HCT116 (cell line): Measurements from ENCODE around the gene DYNLRB1. TPM values are rescaled to one million over a fixed set of nuclear protein-coding genes. Genes with fewer than 3 reads are reported as not detected.

Source experiments
- ATAC-seq: fragments of 200-7000 bp; cut with Tn5 transposase; 2 replicates; pipeline ENCODE4 v1.9.1; 2020; ENCODE audit warnings: mild to moderate bottlenecking, moderate library complexity
- BruUV-seq: library from RNA; stranded (reverse); fragments of 400-500 nt; replicated peaks from 2 replicates; lab custom pipeline; 2021; lab: Mats Ljungman, UMichigan
- CTCF ChIA-PET: fragments of 300-600 bp; sonication (Branson Sonifier 250); formaldehyde crosslinking; loops from one replicate; lab custom pipeline; 2021; ENCODE audit warnings: antibody characterized with exemption; lab: Charles Lee
- POLR2A ChIA-PET: fragments of 300-600, 350-600 bp; sonication (Branson Sonifier 250); formaldehyde crosslinking; loops from one replicate; lab custom pipeline; 2021; ENCODE audit warnings: antibody characterized with exemption; lab: Charles Lee
- RAD21 ChIA-PET, 2 experiments: fragments of 300-600 bp; sonication (Branson Sonifier 250); formaldehyde crosslinking; loops; one replicate each; lab custom pipeline; 2023; ENCODE audit warnings: low total read pairs in 2 of 2; ENCODE audit not compliant: uncharacterized antibody in 2 of 2, unreplicated experiment in 2 of 2, low non-redundant PET in 1 of 2; lab: Charles Lee
- DNase-seq: peaks from one replicate; pipeline ENCODE4 v3.0.0-alpha.2; 2010; ENCODE audit warnings: low read depth, low spot score
- H2AFZ ChIP-seq: fragments of 200-600 bp; shearing (Covaris generic), sonication (generic); 2 replicates; pipeline ENCODE4 v1.6.1; 2017; ENCODE audit warnings: low read depth, mixed run types, mixed read lengths, antibody characterized with exemption, low read length; ENCODE audit not compliant: poor library complexity, severe bottlenecking
- H3K27ac ChIP-seq: 2 replicates; pipeline ENCODE4 v1.5.1; 2012; ENCODE audit warnings: low read depth, low read length
- H3K27me3 ChIP-seq: fragments of 200-600 bp; sonication (generic); 2 replicates; pipeline ENCODE4 v1.6.1; 2016; ENCODE audit warnings: mixed run types, low read length, mixed read lengths; ENCODE audit not compliant: insufficient read depth
- H3K36me3 ChIP-seq, 2 experiments: fragments of 200-500 bp in 1 of 2; fragments of 200-600 bp in 1 of 2; sonication (Bioruptor generic) in 1 of 2; sonication (generic) in 1 of 2; 2 replicates each; pipeline versions ENCODE4 v1.5.1 to v1.6.1; 2014 to 2016; ENCODE audit warnings: low read length in 2 of 2, inconsistent platforms in 1 of 2, mixed read lengths in 1 of 2, mixed run types in 1 of 2; ENCODE audit not compliant: insufficient read depth in 2 of 2, control insufficient read depth in 1 of 2
- H3K4me1 ChIP-seq, 2 experiments: fragments of 200-600 bp in 1 of 2; sonication (generic) in 1 of 2; 2 replicates each; pipeline versions ENCODE4 v1.5.1 to v1.6.1; 2012 to 2017; ENCODE audit warnings: low read length in 2 of 2, inconsistent platforms in 1 of 2, mild to moderate bottlenecking in 1 of 2, mixed read lengths in 1 of 2, mixed run types in 1 of 2, moderate library complexity in 1 of 2; ENCODE audit not compliant: insufficient read depth in 2 of 2, control insufficient read depth in 1 of 2
- H3K4me2 ChIP-seq: fragments of 200-600 bp; sonication (generic); 2 replicates; pipeline ENCODE4 v1.6.1; 2017; ENCODE audit warnings: mixed run types, low read length, mixed read lengths
- H3K4me3 ChIP-seq, 2 experiments: fragments of 200-600 bp in 1 of 2; sonication (generic) in 1 of 2; replicated peaks in 1 of 2; 2 replicates each; pipeline ENCODE4 v1.5.1; 2011 to 2016; ENCODE audit warnings: low read length in 2 of 2, control low read depth in 1 of 2, low read depth in 1 of 2, mild to moderate bottlenecking in 1 of 2, mixed read lengths in 1 of 2, mixed run types in 1 of 2
- H3K79me2 ChIP-seq: fragments of 200-600 bp; sonication (generic); 2 replicates; pipeline ENCODE4 v1.6.1; 2017; ENCODE audit warnings: mild to moderate bottlenecking, mixed run types, low read length, moderate library complexity, mixed read lengths; ENCODE audit not compliant: insufficient read depth
- H3K9ac ChIP-seq: fragments of 200-600 bp; sonication (generic); 2 replicates; pipeline ENCODE4 v1.6.1; 2016; ENCODE audit warnings: low read length, mixed read lengths
- H3K9me2 ChIP-seq: fragments of 200-600 bp; sonication (generic), shearing (Covaris generic); 2 replicates; pipeline ENCODE4 v1.6.1; 2017; ENCODE audit warnings: mixed run types, mild to moderate bottlenecking, moderate library complexity; ENCODE audit not compliant: insufficient read depth
- H3K9me3 ChIP-seq, 2 experiments: fragments of 200-500 bp in 1 of 2; fragments of 200-600 bp in 1 of 2; sonication (Bioruptor generic) in 1 of 2; sonication (generic) in 1 of 2; 2 replicates each; pipeline ENCODE4 v1.6.1; 2014 to 2017; ENCODE audit warnings: low read length in 2 of 2, mixed read lengths in 2 of 2, inconsistent platforms in 1 of 2, low read depth in 1 of 2, mild to moderate bottlenecking in 1 of 2, mixed run types in 1 of 2, moderate library complexity in 1 of 2; ENCODE audit not compliant: control insufficient read depth in 1 of 2, insufficient read depth in 1 of 2
- H4K20me1 ChIP-seq: fragments of 200-600 bp; sonication (generic), shearing (Covaris generic); 2 replicates; pipeline ENCODE4 v1.6.1; 2017; ENCODE audit warnings: mixed run types, mild to moderate bottlenecking, moderate library complexity; ENCODE audit not compliant: insufficient read depth
- ATF3 ChIP-seq: IDR thresholded peaks from 2 replicates; pipeline ENCODE4 v1.6.1; 2012
- CBX3 ChIP-seq: IDR thresholded peaks from 2 replicates; pipeline ENCODE4 v1.6.1; 2012; ENCODE audit warnings: low read depth
- CEBPB ChIP-seq: IDR thresholded peaks from 2 replicates; pipeline ENCODE4 v1.6.1; 2012; ENCODE audit warnings: low read depth
- CTCF ChIP-seq, 3 experiments: fragments of 200-600 bp in 1 of 3; sonication (generic) in 1 of 3; IDR thresholded peaks in 2 of 3; conservative IDR thresholded peaks in 1 of 3; 2 replicates each; pipeline ENCODE4 v1.5.1; 2012 to 2017; ENCODE audit warnings: low read depth in 2 of 3, low read length in 2 of 3, antibody characterized with exemption in 1 of 3, borderline replicate concordance in 1 of 3, control low read depth in 1 of 3, mild to moderate bottlenecking in 1 of 3, mixed read lengths in 1 of 3, mixed run types in 1 of 3, moderate library complexity in 1 of 3; ENCODE audit not compliant: insufficient read depth in 1 of 3
- EGR1 ChIP-seq: IDR thresholded peaks from 2 replicates; pipeline ENCODE4 v1.6.1; 2012; ENCODE audit warnings: low read depth
- ELF1 ChIP-seq: IDR thresholded peaks from 2 replicates; pipeline ENCODE4 v1.6.1; 2012; ENCODE audit warnings: low read depth, borderline replicate concordance
- EZH2 ChIP-seq: fragments of 200-600 bp; sonication (generic); IDR thresholded peaks from 2 replicates; pipeline ENCODE4 v1.6.1; 2017; ENCODE audit warnings: antibody characterized with exemption, mixed run types
- FOSL1 ChIP-seq: IDR thresholded peaks from 2 replicates; pipeline ENCODE4 v1.6.1; 2012; ENCODE audit warnings: low read depth
- POLR2A ChIP-seq: IDR thresholded peaks from 2 replicates; pipeline ENCODE4 v1.7.0; 2011; ENCODE audit warnings: borderline replicate concordance; ENCODE audit not compliant: insufficient read depth, insufficient read length; ENCODE audit errors: extremely low read depth
- POLR2AphosphoS5 ChIP-seq: IDR thresholded peaks from 2 replicates; pipeline ENCODE4 v1.6.1; 2011; ENCODE audit warnings: mild to moderate bottlenecking, low read depth, low read length, moderate library complexity
- RAD21 ChIP-seq: IDR thresholded peaks from 2 replicates; pipeline ENCODE4 v1.6.1; 2012; ENCODE audit warnings: low read depth, mild to moderate bottlenecking
- SIN3A ChIP-seq: IDR thresholded peaks from 2 replicates; pipeline ENCODE4 v1.6.1; 2012; ENCODE audit warnings: low read depth
- SP1 ChIP-seq: IDR thresholded peaks from 2 replicates; pipeline ENCODE4 v1.6.1; 2012; ENCODE audit warnings: low read depth
- SRF ChIP-seq: IDR thresholded peaks from 2 replicates; pipeline ENCODE4 v1.6.1; 2012; ENCODE audit warnings: low read depth
- TCF7L2 ChIP-seq: IDR thresholded peaks from 2 replicates; pipeline ENCODE4 v1.7.0; 2011; ENCODE audit warnings: borderline replicate concordance, inconsistent platforms; ENCODE audit not compliant: insufficient read depth, insufficient read length; ENCODE audit errors: extremely low read depth
- YY1 ChIP-seq: IDR thresholded peaks from 2 replicates; pipeline ENCODE4 v1.6.1; 2011; ENCODE audit warnings: low read length, low read depth, moderate library complexity, mild to moderate bottlenecking; ENCODE audit not compliant: insufficient replicate concordance; ENCODE audit errors: extremely low read depth
- ZNF274 ChIP-seq: fragments of 200-500 bp; sonication (Bioruptor generic); IDR thresholded peaks from 2 replicates; pipeline ENCODE4 v1.6.1; 2014; ENCODE audit warnings: mild to moderate bottlenecking, low read depth, low read length, inconsistent platforms
- intact Hi-C: fragments of 100-400 bp; cut with micrococcal nuclease; formaldehyde crosslinking; loops from 2 replicates; pipeline ENCODE4 v1.10.0; 2022
- total RNA-seq: library from RNA; stranded (reverse); gene quantifications from one replicate; pipeline ENCODE4 v1.2.1, GENCODE V29; 2021; ENCODE audit not compliant: unreplicated experiment
- TF ChIP-seq, protein P1 (sequence below): IDR thresholded peaks from 2 replicates; pipeline ENCODE4 v1.6.1; 2011; ENCODE audit warnings: mild to moderate bottlenecking, low read length, moderate library complexity; ENCODE audit not compliant: insufficient replicate concordance; ENCODE audit errors: extremely low read depth

DYNLRB1 gene
- total RNA-seq, 1 experiment from 2014 or later: 106 TPM

- no TSS peak for BruUV-seq
- H4K20me1 ChIP-seq: no peaks in the 10 kb centered on the region
- CTCF ChIA-PET: no interaction called here
- H3K4me2 ChIP-seq: no peak overlapping the region
- no peak overlapping the region for H3K4me3 ChIP-seq
- H3K4me1 ChIP-seq: no peaks in the 10 kb centered on the region
- H3K27me3 ChIP-seq: no peaks in the 10 kb centered on the region
- intact Hi-C loops: no loop called here
- peaks cover 17 to 52% of the 10 kb centered on the region in 2 experiments for H3K36me3 ChIP-seq
- H3K27ac ChIP-seq: no peak overlapping the region
- DNase-seq (no peak), ATAC-seq (no peak)
- H3K9ac ChIP-seq: no peak overlapping the region
- no peaks in the 10 kb centered on the region for H3K9me3 ChIP-seq
- H3K79me2 ChIP-seq: peaks cover 19% of the 10 kb centered on the region; the same call in 1 of the 2 replicates
- POLR2A ChIA-PET: no interaction called here
- H3K9me2 ChIP-seq: no peaks in the 10 kb centered on the region
- no peak for TF ChIP-seq YY1
- TF ChIP-seq EGR1: no peak
- TF ChIP-seq CBX3: no peak
- TF ChIP-seq ELF1: no peak
- no peak for TF ChIP-seq ZNF274
- no peak for TF ChIP-seq FOSL1
- TF ChIP-seq RAD21: no peak
- no peak for TF ChIP-seq CEBPB
- H2AFZ ChIP-seq: no peak overlapping the region
- RAD21 ChIA-PET: no interaction called here
These were observed 16.1 kb downstream of the DYNLRB1 start for GRCh38 chr20:34532320-34532719.

GRCh38 chr20:34532756-34533155, 16.5 kb downstream of the DYNLRB1 start:
- no peaks in the 10 kb centered on the region for H3K9me2 ChIP-seq
- DNase-seq (no peak), ATAC-seq (no peak)
- intact Hi-C loops: no loop called here
- H3K79me2 ChIP-seq: peaks cover 15% of the 10 kb centered on the region; the same call in 1 of the 2 replicates
- H3K4me2 ChIP-seq: no peak overlapping the region
- H2AFZ ChIP-seq: no peak overlapping the region
- BruUV-seq: no TSS peak
- no peak overlapping the region for H3K9ac ChIP-seq
- RAD21 ChIA-PET: no interaction called here
- H3K36me3 ChIP-seq: peaks cover 14 to 54% of the 10 kb centered on the region in 2 experiments; a peak in 3 of 4 replicates
- H3K27me3 ChIP-seq: no peaks in the 10 kb centered on the region
- no peak overlapping the region for H3K27ac ChIP-seq
- H3K4me1 ChIP-seq: no peaks in the 10 kb centered on the region
- H4K20me1 ChIP-seq: no peaks in the 10 kb centered on the region
- CTCF ChIA-PET: no interaction called here
- no peaks in the 10 kb centered on the region for H3K9me3 ChIP-seq
- POLR2A ChIA-PET: no interaction called here
- no peak overlapping the region for H3K4me3 ChIP-seq
- TF ChIP-seq YY1 (no peak), RAD21 (no peak), TCF7L2 (no peak), EZH2 (no peak), SRF (no peak), ATF3 (no peak), CBX3 (no peak), CTCF (IDR thresholded peaks at IDR 0.05 in 2 of 3, conservative IDR thresholded peaks at IDR 0.05 in 1 of 3; ENCODE audit: borderline replicate concordance in 1 of 3, insufficient read depth in 1 of 3, low read depth in 2 of 3, low read length in 2 of 3) (no peak), SP1 (no peak), POLR2A (no peak), ZNF274 (no peak), POLR2AphosphoS5 (no peak), ELF1 (no peak), SIN3A (no peak)
- TF ChIP-seq, protein P1, sequence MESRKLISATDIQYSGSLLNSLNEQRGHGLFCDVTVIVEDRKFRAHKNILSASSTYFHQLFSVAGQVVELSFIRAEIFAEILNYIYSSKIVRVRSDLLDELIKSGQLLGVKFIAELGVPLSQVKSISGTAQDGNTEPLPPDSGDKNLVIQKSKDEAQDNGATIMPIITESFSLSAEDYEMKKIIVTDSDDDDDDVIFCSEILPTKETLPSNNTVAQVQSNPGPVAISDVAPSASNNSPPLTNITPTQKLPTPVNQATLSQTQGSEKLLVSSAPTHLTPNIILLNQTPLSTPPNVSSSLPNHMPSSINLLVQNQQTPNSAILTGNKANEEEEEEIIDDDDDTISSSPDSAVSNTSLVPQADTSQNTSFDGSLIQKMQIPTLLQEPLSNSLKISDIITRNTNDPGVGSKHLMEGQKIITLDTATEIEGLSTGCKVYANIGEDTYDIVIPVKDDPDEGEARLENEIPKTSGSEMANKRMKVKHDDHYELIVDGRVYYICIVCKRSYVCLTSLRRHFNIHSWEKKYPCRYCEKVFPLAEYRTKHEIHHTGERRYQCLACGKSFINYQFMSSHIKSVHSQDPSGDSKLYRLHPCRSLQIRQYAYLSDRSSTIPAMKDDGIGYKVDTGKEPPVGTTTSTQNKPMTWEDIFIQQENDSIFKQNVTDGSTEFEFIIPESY: no peak
